ENCODE measurements around the gene GIPC1.

DNA sequence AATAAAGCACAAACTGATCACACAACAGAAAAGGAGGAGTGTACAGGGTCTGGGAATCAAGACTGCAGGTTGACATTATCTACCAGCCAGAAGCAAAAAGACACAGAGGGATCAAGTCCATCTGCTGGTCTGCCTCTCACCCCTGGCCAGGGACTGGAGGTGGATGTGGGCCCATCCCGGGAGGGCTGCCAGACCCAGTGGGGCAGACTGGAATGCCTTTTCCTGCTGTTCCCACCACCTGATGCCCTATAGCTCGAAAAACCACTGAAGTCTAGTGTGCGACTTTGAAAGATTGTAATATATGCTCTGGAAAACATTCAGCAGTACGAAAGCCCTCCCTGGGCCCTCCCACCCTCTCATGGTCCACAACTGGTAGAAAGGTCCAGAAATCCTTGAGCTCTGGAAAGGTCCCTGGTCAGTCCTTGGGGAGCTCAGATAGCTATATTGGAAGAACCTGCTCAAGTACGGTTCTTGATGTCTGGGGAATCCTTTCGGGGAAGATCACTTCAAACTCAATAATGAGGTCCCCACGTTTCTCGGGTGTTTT is 19.6 kb upstream of the GIPC1 start:
- TF ChIP-seq, protein P1, sequence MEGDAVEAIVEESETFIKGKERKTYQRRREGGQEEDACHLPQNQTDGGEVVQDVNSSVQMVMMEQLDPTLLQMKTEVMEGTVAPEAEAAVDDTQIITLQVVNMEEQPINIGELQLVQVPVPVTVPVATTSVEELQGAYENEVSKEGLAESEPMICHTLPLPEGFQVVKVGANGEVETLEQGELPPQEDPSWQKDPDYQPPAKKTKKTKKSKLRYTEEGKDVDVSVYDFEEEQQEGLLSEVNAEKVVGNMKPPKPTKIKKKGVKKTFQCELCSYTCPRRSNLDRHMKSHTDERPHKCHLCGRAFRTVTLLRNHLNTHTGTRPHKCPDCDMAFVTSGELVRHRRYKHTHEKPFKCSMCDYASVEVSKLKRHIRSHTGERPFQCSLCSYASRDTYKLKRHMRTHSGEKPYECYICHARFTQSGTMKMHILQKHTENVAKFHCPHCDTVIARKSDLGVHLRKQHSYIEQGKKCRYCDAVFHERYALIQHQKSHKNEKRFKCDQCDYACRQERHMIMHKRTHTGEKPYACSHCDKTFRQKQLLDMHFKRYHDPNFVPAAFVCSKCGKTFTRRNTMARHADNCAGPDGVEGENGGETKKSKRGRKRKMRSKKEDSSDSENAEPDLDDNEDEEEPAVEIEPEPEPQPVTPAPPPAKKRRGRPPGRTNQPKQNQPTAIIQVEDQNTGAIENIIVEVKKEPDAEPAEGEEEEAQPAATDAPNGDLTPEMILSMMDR (IDR thresholded peaks at IDR 0.05): no peak
- no peak for TF ChIP-seq POLR2AphosphoS5 (IDR thresholded peaks at IDR 0.05; ENCODE audit: low read depth, low read length)
- TF ChIP-seq TCF7L2 (IDR thresholded peaks at IDR 0.05; ENCODE audit: low read depth, low read length): no peak
- TF ChIP-seq, protein P2, sequence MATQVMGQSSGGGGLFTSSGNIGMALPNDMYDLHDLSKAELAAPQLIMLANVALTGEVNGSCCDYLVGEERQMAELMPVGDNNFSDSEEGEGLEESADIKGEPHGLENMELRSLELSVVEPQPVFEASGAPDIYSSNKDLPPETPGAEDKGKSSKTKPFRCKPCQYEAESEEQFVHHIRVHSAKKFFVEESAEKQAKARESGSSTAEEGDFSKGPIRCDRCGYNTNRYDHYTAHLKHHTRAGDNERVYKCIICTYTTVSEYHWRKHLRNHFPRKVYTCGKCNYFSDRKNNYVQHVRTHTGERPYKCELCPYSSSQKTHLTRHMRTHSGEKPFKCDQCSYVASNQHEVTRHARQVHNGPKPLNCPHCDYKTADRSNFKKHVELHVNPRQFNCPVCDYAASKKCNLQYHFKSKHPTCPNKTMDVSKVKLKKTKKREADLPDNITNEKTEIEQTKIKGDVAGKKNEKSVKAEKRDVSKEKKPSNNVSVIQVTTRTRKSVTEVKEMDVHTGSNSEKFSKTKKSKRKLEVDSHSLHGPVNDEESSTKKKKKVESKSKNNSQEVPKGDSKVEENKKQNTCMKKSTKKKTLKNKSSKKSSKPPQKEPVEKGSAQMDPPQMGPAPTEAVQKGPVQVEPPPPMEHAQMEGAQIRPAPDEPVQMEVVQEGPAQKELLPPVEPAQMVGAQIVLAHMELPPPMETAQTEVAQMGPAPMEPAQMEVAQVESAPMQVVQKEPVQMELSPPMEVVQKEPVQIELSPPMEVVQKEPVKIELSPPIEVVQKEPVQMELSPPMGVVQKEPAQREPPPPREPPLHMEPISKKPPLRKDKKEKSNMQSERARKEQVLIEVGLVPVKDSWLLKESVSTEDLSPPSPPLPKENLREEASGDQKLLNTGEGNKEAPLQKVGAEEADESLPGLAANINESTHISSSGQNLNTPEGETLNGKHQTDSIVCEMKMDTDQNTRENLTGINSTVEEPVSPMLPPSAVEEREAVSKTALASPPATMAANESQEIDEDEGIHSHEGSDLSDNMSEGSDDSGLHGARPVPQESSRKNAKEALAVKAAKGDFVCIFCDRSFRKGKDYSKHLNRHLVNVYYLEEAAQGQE (IDR thresholded peaks at IDR 0.05; ENCODE audit: insufficient read depth in 1 of 2, low read depth in 2 of 2, low read length in 1 of 2): no peak
- TF ChIP-seq SIN3A (IDR thresholded peaks at IDR 0.05; ENCODE audit: borderline replicate concordance, insufficient read depth, low read depth, low read length): no peak

Measured in Panc1 (cell line).